Tibial nerve (tissue), 4 donors: ENCODE data around the gene CLDN10.

Source experiments
- CTCF ChIP-seq, 5 experiments: fragments of 200-600 bp in 3 of 5; fragments of 450-650 bp in 2 of 5; sonication (generic) in 3 of 5; IDR thresholded peaks; one replicate each; pipeline ENCODE4 v1.5.1; 2016 to 2019; ENCODE audit warnings: antibody characterized with exemption in 5 of 5, mild to moderate bottlenecking in 3 of 5, moderate library complexity in 2 of 5
- EP300 ChIP-seq, 2 donors: sonication (generic); formaldehyde crosslinking; IDR thresholded peaks; one replicate each; pipeline ENCODE4 v1.6.1; 2017; ENCODE audit warnings: antibody characterized with exemption in 2 of 2, mild to moderate bottlenecking in 1 of 2
- POLR2A ChIP-seq, 2 donors: fragments of 450-650 bp; IDR thresholded peaks; one replicate each; pipeline ENCODE4 v1.6.1; 2017; ENCODE audit warnings: antibody characterized with exemption in 2 of 2, mild to moderate bottlenecking in 2 of 2, moderate library complexity in 2 of 2

GRCh38 chr13:95601906-95602305 is 49.4 kb downstream of the CLDN10 start:
- no peak for TF ChIP-seq CTCF (IDR thresholded peaks at IDR 0.05)
- TF ChIP-seq EP300 (IDR thresholded peaks at IDR 0.05) = no peak
- TF ChIP-seq POLR2A (IDR thresholded peaks at IDR 0.05) = no peak
